Subcutaneous abdominal adipose tissue (tissue), 5 donors: ENCODE data around the gene OPN1SW.

ENCODE experiments used
- H3K27ac ChIP-seq: one replicate; pipeline ENCODE4 v1.7.0; 2013; ENCODE audit warnings: low read depth, mild to moderate bottlenecking, inconsistent platforms, low read length, moderate library complexity
- H3K27me3 ChIP-seq, 5 donors: one replicate each; pipeline ENCODE4 v1.7.0; 2013; ENCODE audit warnings: low read length in 5 of 5, inconsistent platforms in 1 of 5; ENCODE audit not compliant: control insufficient read depth in 5 of 5, insufficient read depth in 4 of 5
- H3K36me3 ChIP-seq, 5 donors: one replicate each; pipeline ENCODE4 v1.7.0; 2013; ENCODE audit warnings: low read length in 5 of 5; ENCODE audit not compliant: control insufficient read depth in 5 of 5, insufficient read depth in 5 of 5
- H3K4me1 ChIP-seq, 5 donors: one replicate each; pipeline ENCODE4 v1.7.0; 2013; ENCODE audit warnings: low read length in 5 of 5, mild to moderate bottlenecking in 3 of 5, moderate library complexity in 1 of 5; ENCODE audit not compliant: control insufficient read depth in 5 of 5, insufficient read depth in 5 of 5
- H3K4me3 ChIP-seq, 5 donors: one replicate each; pipeline ENCODE4 v1.7.0; 2013; ENCODE audit warnings: low read length in 5 of 5, low read depth in 1 of 5
- H3K9ac ChIP-seq, 5 donors: one replicate each; pipeline ENCODE4 v1.7.0; 2013; ENCODE audit warnings: low read length in 5 of 5, mild to moderate bottlenecking in 4 of 5, moderate library complexity in 3 of 5
- H3K9me3 ChIP-seq, 5 donors: one replicate each; pipeline ENCODE4 v1.7.0; 2013; ENCODE audit warnings: low read length in 5 of 5; ENCODE audit not compliant: control insufficient read depth in 5 of 5
- donor health status: healthy.
- donor health status: healthy.
- donor health status: healthy.
- donor health status: healthy.
- donor health status: healthy.

Gene OPN1SW

DNA sequence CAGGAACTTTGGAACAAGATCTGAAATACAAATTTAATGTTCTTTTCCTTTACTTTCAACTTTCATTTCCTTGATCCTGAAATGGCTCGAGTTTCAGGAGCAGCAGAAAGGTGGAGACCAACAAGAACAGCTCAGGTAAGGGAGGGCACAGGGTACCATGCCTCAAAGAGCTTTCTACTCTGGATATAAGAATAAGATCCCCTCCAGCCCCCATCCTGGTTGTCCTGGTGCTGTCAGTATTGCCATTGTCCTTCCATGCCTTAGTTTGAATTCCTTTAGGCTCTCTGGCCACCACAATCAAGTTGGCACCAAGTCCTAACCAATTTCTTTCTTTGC lies 48.9 kb downstream of the OPN1SW start:
- H3K4me1 ChIP-seq, result no peaks in the 10 kb centered on the region
- H3K36me3 ChIP-seq, result no peaks in the 10 kb centered on the region
- H3K9me3 ChIP-seq, result no peaks in the 10 kb centered on the region
- no peak overlapping the region for H3K27ac ChIP-seq
- no peak overlapping the region for H3K9ac ChIP-seq
- H3K27me3 ChIP-seq, result peaks cover 0 to 5% (median 3%) of the 10 kb centered on the region in 5 donors
- H3K4me3 ChIP-seq, result no peak overlapping the region

DNA sequence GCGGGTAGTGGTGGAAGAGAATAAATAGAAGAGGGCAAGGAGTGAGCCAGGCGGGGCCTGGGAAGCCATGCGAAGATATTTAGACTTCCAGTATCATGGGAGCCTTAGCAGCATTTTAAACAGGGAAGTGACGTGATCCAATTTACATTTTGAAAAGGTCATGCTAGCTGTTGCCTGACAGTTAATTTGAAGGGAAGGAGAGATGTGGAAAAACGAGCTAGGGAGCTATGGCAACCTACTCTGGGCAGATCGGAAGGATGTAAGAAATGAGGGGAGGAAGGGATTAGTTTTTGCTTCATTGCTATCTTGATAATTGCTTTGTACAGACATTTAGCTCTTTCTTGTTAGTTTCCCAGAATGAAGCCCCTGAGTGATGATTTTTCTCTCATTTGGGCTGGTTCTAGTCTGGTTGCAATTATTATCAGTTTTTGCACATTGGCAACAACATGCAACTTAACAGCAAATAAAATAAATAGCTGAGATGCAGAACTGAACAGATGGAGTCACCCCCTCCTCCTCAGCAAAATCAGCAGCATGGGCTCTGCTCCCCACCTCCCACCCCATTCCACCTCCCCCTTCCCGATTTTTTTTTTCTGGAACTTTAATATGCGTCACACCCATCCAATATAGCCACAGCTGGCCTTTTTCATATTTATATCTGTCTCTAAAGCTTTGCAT lies 49.4 kb downstream of the OPN1SW start:
- Histone ChIP-seq H3K36me3 (no peaks in the 10 kb centered on the region), H3K9me3 (no peaks in the 10 kb centered on the region), H3K27me3 (peaks cover 0 to 5% (median 3%) of the 10 kb centered on the region in 5 donors), H3K4me1 (no peaks in the 10 kb centered on the region), H3K4me3 (no peak overlapping the region), H3K9ac (no peak overlapping the region), H3K27ac (no peak overlapping the region)

DNA sequence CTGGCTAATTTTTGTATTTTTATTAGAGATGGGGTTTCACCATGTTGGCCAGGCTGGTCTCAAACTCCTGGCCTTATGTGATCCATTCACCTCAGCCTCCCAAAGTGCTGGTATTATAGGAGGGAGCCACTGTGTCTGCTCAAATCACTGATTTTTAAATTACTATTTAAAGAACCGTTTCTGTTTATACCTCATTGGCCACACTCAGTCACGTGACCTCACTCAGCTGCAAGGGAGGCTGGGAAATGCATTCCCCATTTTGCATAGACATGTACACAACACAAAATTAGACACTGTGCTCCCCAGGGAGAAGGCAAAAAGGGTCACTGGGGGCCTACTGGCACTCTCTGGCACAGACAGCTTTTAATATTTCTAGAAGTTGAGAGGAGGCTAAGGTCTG lies 50.1 kb downstream of the OPN1SW start:
- Histone ChIP-seq H3K4me3 (no peak overlapping the region), H3K4me1 (no peaks in the 10 kb centered on the region), H3K27me3 (peaks cover 0 to 5% (median 3%) of the 10 kb centered on the region in 5 donors), H3K27ac (no peak overlapping the region), H3K9ac (no peak overlapping the region), H3K9me3 (no peaks in the 10 kb centered on the region), H3K36me3 (no peaks in the 10 kb centered on the region)

DNA sequence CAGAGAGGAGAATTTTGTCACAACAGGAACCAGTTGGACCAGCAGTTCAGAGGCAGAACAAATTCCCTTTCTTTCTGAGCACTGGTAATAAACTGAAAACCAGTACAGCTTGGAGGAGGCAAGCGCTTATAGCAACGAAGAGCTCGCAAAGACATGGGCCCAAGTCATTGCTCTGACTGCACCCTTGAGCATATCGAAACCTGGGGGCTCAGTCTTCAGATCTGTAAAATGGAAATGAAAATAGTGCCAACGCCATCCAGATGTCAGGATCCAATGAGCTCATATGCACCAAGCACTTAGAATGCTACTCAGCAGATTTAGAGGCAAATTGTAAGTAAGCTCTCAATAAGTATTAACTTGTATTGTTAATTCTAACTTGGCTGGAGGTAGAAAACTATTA lies 50.9 kb downstream of the OPN1SW start:
- Histone ChIP-seq H3K27me3 (peaks cover 0 to 5% (median 3%) of the 10 kb centered on the region in 5 donors), H3K4me3 (no peak overlapping the region), H3K36me3 (no peaks in the 10 kb centered on the region), H3K27ac (no peak overlapping the region), H3K9me3 (no peaks in the 10 kb centered on the region), H3K9ac (no peak overlapping the region), H3K4me1 (no peaks in the 10 kb centered on the region)
